Lower lobe of right lung (tissue), 2 donors: ENCODE results near the gene TLE2. TPM values are rescaled to one million over a fixed set of nuclear protein-coding genes. Genes with fewer than 3 reads are reported as not detected.

Experiments
- ATAC-seq, 2 donors: fragments of 200-7000 bp; cut with Tn5 transposase; one replicate each; pipeline ENCODE4 v1.9.1; 2020 to 2022; ENCODE audit warnings: mild to moderate bottlenecking in 2 of 2, moderate library complexity in 2 of 2
- DNase-seq: peaks from one replicate; pipeline ENCODE4 v3.0.0-alpha.2; 2020
- H3K27ac ChIP-seq: fragments of 200-600 bp; one replicate; pipeline ENCODE4 v1.8.0; 2022
- H3K27me3 ChIP-seq: fragments of 200-600 bp; one replicate; pipeline ENCODE4 v1.8.0; 2022; ENCODE audit warnings: low read depth
- H3K36me3 ChIP-seq: fragments of 200-600 bp; one replicate; pipeline ENCODE4 v1.8.0; 2022; ENCODE audit warnings: mild to moderate bottlenecking
- H3K4me1 ChIP-seq: fragments of 200-600 bp; one replicate; pipeline ENCODE4 v1.8.0; 2022
- H3K4me3 ChIP-seq: fragments of 200-600 bp; one replicate; pipeline ENCODE4 v1.8.0; 2022; ENCODE audit warnings: mild to moderate bottlenecking
- H3K9me3 ChIP-seq: fragments of 200-600 bp; one replicate; pipeline ENCODE4 v1.8.0; 2022
- intact Hi-C: fragments of 100-400 bp; cut with DNase I; formaldehyde crosslinking; loops from one replicate; pipeline ENCODE4 v1.11.0; 2022
- total RNA-seq: library from RNA; stranded (reverse); fragmentation: NEBNext Ultra II Directional; extraction: Animal tissue kit (Norgen Biotek cat#: 25700); gene quantifications from one replicate; pipeline ENCODE4 v1.2.1, GENCODE V29; 2021
- TF ChIP-seq, protein P1 (sequence below): fragments of 200-600 bp; IDR thresholded peaks from one replicate; pipeline ENCODE4 v1.8.0; 2022; ENCODE audit warnings: antibody characterized with exemption, mild to moderate bottlenecking
- donor health status: DM: no; HTN: yes; CAD: no; lungs with severe emphysema.

Gene TLE2
- total RNA-seq, 1 donor from 2014 or later, result 42.7 TPM

DNA sequence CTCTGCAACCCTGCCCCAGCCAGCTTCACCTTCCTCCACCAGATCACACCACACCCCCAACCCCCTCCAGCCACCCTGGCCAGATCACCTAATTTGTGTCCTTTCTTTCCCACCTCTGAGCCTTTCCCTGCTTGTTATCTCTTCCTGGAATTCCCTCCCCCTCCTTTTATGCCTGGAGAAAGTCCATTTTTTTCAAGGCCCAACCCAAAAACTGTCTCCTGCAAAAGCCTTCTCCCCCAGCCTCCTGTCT lies 5.3 kb upstream of the TLE2 start:
- intact Hi-C loops, result no loop called here
- Histone ChIP-seq H3K27me3 (no peaks in the 10 kb centered on the region), H3K36me3 (no peaks in the 10 kb centered on the region), H3K4me3 (no peak overlapping the region), H3K4me1 (peaks cover 24% of the 10 kb centered on the region), H3K9me3 (no peaks in the 10 kb centered on the region), H3K27ac (peak overlapping the region; percentile 90)
- no peak for ATAC-seq
- TF ChIP-seq, protein P1, sequence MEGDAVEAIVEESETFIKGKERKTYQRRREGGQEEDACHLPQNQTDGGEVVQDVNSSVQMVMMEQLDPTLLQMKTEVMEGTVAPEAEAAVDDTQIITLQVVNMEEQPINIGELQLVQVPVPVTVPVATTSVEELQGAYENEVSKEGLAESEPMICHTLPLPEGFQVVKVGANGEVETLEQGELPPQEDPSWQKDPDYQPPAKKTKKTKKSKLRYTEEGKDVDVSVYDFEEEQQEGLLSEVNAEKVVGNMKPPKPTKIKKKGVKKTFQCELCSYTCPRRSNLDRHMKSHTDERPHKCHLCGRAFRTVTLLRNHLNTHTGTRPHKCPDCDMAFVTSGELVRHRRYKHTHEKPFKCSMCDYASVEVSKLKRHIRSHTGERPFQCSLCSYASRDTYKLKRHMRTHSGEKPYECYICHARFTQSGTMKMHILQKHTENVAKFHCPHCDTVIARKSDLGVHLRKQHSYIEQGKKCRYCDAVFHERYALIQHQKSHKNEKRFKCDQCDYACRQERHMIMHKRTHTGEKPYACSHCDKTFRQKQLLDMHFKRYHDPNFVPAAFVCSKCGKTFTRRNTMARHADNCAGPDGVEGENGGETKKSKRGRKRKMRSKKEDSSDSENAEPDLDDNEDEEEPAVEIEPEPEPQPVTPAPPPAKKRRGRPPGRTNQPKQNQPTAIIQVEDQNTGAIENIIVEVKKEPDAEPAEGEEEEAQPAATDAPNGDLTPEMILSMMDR, result no peak
- no peak for DNase-seq

DNA sequence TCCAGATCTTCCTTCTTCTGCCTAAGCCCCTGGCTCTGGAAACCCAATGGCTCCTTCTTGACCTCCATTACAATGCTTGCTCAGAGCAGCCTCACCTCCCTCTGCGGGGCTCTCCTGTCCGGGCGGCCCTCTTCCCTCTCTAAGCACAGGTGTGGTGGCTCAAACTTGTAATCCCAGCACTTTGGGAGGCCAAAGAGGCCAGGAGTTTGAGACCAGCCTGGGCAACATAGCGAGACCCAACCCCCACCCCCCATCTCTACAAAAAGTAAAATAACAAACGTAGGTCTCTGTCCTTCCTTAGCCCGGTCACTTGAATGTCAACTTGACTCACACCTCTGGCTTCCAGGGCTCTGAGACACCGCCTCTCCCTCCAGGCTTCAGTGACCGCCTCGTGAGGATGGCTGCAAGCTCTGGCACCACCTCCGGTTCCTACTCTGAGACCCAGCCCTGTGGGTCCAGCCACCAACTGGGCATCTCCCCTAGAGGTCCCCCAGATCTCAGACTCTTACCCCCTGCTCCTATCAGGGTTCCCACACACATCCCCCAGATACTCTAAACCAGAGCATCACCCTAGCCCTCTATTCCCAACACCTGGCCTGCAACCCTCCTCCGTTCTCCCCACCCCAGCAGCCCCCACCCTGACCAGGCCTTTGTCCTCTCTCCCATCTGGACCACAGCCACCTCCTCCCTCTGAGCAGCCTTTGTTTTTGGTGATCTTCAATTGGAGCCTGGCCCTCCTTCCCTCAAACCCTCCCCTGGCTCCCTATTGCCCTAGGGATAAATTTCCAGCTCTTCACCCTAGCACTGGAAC lies 4.7 kb upstream of the TLE2 start:
- TF ChIP-seq, protein P1, result no peak
- no peaks in the 10 kb centered on the region for H3K9me3 ChIP-seq
- no peaks in the 10 kb centered on the region for H3K27me3 ChIP-seq
- peaks cover 24% of the 10 kb centered on the region for H3K4me1 ChIP-seq
- no peak overlapping the region for H3K27ac ChIP-seq
- intact Hi-C loops, result no loop called here
- ATAC-seq (no peak), DNase-seq (no peak)
- no peaks in the 10 kb centered on the region for H3K36me3 ChIP-seq
- no peak overlapping the region for H3K4me3 ChIP-seq

DNA sequence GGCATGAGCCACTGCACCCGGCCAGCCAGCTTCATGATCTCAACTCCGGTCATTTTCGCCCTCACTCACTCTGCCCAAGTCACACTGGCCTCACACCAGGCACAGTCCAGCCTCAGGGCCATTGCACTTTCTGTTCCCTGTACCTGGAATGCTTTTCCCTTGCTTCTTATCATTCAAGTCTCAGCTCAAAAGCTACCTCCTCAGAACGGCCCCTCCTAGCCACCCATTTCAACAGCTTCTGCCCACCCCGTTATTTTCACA lies 2.5 kb upstream of the TLE2 start:
- Histone ChIP-seq H3K4me3 (no peak overlapping the region), H3K27ac (no peak overlapping the region), H3K36me3 (no peaks in the 10 kb centered on the region), H3K9me3 (no peaks in the 10 kb centered on the region), H3K4me1 (peaks cover 24% of the 10 kb centered on the region), H3K27me3 (peaks cover 4% of the 10 kb centered on the region)
- intact Hi-C loops, result no loop called here
- DNase-seq (no peak), ATAC-seq (no peak)
- TF ChIP-seq, protein P1, result no peak

DNA sequence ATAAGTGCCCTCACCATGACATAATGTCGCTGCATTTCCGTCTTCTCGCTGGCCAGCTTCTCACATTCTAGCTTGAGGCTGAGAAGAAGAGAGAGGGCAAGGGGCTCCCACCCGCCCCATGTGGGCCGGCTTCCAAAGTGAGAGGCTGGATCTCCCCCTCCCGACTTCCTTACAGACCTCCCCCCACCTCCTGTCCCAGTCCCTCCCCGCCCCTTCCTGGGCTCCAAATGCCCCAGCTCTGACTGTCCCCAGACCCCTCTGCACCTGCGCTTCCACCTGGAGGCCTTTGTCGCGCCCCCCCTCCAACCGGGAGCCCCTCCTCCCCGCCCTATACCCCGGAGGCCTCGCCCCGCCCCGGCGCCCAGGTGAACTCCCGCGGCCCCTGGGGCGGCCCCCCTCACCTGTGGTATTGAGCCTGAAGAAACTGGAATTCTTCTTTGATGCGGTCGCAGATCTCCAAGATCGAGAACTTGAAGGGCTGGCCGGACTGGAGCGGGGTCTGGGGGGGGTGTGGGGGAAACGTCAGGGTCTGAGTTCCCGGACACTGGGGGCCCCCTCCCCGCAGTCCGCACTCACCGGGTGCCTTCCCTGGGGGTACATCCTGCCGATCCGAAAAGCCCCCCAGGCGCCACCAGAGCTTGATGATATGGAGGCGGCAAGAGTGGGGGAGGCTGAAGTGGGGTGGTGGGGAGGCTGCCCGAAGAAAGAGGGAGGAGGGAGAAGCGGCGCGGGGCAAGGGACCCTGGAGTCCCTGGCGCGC lies 595 bp downstream of the TLE2 start:
- Histone ChIP-seq H3K27me3 (peaks cover 4% of the 10 kb centered on the region), H3K27ac (peak overlapping the region; percentile 56), H3K4me3 (peak overlapping the region; percentile 64), H3K9me3 (no peaks in the 10 kb centered on the region), H3K4me1 (peaks cover 13% of the 10 kb centered on the region), H3K36me3 (no peaks in the 10 kb centered on the region)
- intact Hi-C loops, result no loop called here
- no peak for DNase-seq
- peak; percentile 63 to 67 for ATAC-seq
- TF ChIP-seq, protein P1, result no peak

DNA sequence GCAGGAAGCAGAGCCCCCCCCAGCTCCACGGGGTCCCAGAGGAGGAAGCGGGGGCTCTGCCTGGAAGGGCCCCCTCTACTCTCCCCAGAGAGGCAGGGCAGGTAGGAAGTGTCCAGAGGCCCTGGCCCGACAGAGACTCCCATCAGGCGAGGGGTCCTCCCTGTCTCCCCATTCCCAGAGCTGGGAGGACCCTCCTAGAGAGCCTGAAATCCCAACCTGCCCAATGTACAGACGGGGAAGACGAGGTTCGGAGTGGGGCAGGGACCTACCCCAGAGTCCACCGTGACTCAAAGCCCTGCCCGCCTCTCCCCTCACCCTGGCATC lies 1.1 kb downstream of the TLE2 start:
- no peak for DNase-seq
- Histone ChIP-seq H3K9me3 (no peaks in the 10 kb centered on the region), H3K36me3 (no peaks in the 10 kb centered on the region), H3K27ac (peak overlapping the region; percentile 56), H3K4me1 (peaks cover 13% of the 10 kb centered on the region), H3K4me3 (peak overlapping the region; percentile 64), H3K27me3 (peaks cover 4% of the 10 kb centered on the region)
- intact Hi-C loops, result no loop called here
- TF ChIP-seq, protein P1, result no peak
- peak; percentile 45 to 73 for ATAC-seq
